GM19043 (cell line): Measurements from ENCODE around the gene CPSF4L.

Experiments
- ATAC-seq: cut with Tn5 transposase; IDR thresholded peaks from one replicate; pipeline ENCODE4 v1.9.1; 2021; ENCODE audit warnings: low read depth; ENCODE audit not compliant: unreplicated experiment

The CPSF4L gene

GRCh38 chr17:73240561-73240960 lies 21.1 kb downstream of the CPSF4L start:
- ATAC-seq, result no peak

GRCh38 chr17:73237714-73238113 lies 24.0 kb downstream of the CPSF4L start:
- no peak for ATAC-seq

GRCh38 chr17:73234736-73235135 lies 26.9 kb downstream of the CPSF4L start:
- no peak for ATAC-seq

- ATAC-seq, result peak; percentile 16
Observed at GRCh38 chr17:73232587-73233373, 28.9 kb downstream of the CPSF4L start.

GRCh38 chr17:73231841-73232586 lies 29.7 kb downstream of the CPSF4L start:
- ATAC-seq, result peak; percentile 71

GRCh38 chr17:73231395-73231794 lies 30.3 kb downstream of the CPSF4L start:
- no peak for ATAC-seq

- ATAC-seq, result no peak
Observed at GRCh38 chr17:73230088-73230487, 31.6 kb downstream of the CPSF4L start.

GRCh38 chr17:73228748-73229236 lies 32.9 kb downstream of the CPSF4L start:
- ATAC-seq, result no peak

- no peak for ATAC-seq
Observed at GRCh38 chr17:73227944-73228343, 33.7 kb downstream of the CPSF4L start.

GRCh38 chr17:73227379-73227778 lies 34.3 kb downstream of the CPSF4L start:
- no peak for ATAC-seq

- ATAC-seq, result no peak
Observed at GRCh38 chr17:73226556-73227172, 35.0 kb downstream of the CPSF4L start.

- no peak for ATAC-seq
Observed at GRCh38 chr17:73224663-73225305, 36.9 kb downstream of the CPSF4L start.

GRCh38 chr17:73224237-73224636 lies 37.4 kb downstream of the CPSF4L start:
- ATAC-seq, result no peak

- ATAC-seq, result no peak
Observed at GRCh38 chr17:73223626-73224230, 38.0 kb downstream of the CPSF4L start.

- no peak for ATAC-seq
Observed at GRCh38 chr17:73215447-73215846, 46.2 kb downstream of the CPSF4L start.

GRCh38 chr17:73214851-73215250 lies 46.8 kb downstream of the CPSF4L start:
- no peak for ATAC-seq

GRCh38 chr17:73214008-73214407 lies 47.7 kb downstream of the CPSF4L start:
- ATAC-seq, result no peak

GRCh38 chr17:73211745-73212144 lies 49.9 kb downstream of the CPSF4L start:
- no peak for ATAC-seq

GRCh38 chr17:73210002-73210678 lies 51.5 kb downstream of the CPSF4L start:
- no peak for ATAC-seq

GRCh38 chr17:73209436-73209835 lies 52.2 kb downstream of the CPSF4L start:
- no peak for ATAC-seq
